Stimulated activated CD8-positive, alpha-beta memory T cell treated with anti-CD3 and anti-CD28 coated beads, Interleukin-4, amount 100 ng/mL, for 48 hours (primary cell): ENCODE results near the gene CGRRF1.

Experiments
- DNase-seq: peaks from one replicate; pipeline ENCODE4 v3.0.0-alpha.2; 2020

CGRRF1 gene

GRCh38 chr14:54580933-54581332 lies 71.2 kb downstream of the CGRRF1 start:
- DNase-seq, result no peak

GRCh38 chr14:54582334-54582733 lies 72.6 kb downstream of the CGRRF1 start:
- no peak for DNase-seq

- no peak for DNase-seq
These were observed 74.4 kb downstream of the CGRRF1 start for GRCh38 chr14:54584097-54584496.

- DNase-seq, result no peak
These were observed 75.5 kb downstream of the CGRRF1 start for GRCh38 chr14:54585214-54585613.
